PC-3 (cell line): Measurements from ENCODE around the gene ADPRHL1. TPM values are rescaled to one million over a fixed set of nuclear protein-coding genes. Genes with fewer than 3 reads are reported as not detected.

Experiments used
- ATAC-seq: fragments of 200-7000 bp; cut with Tn5 transposase; 2 replicates; pipeline ENCODE4 v1.9.1; 2020; ENCODE audit warnings: mild to moderate bottlenecking, moderate library complexity
- BruUV-seq: library from RNA; stranded (reverse); fragments of 400-500 nt; replicated peaks from 2 replicates; lab custom pipeline; 2021; lab: Mats Ljungman, UMichigan
- CTCF ChIA-PET: fragments of 300-600 bp; sonication (Branson Sonifier 250); formaldehyde crosslinking; loops from one replicate; lab custom pipeline; 2022; ENCODE audit warnings: antibody characterized with exemption; lab: Charles Lee
- POLR2A ChIA-PET: fragments of 300-600 bp; sonication (Branson Sonifier 250); formaldehyde crosslinking; loops from one replicate; lab custom pipeline; 2022; ENCODE audit warnings: antibody characterized with exemption; ENCODE audit not compliant: unreplicated experiment; lab: Charles Lee
- DNase-seq: peaks from one replicate; pipeline ENCODE4 v3.0.0-alpha.2; 2015
- H2AFZ ChIP-seq: fragments of 300-600 bp; sonication (generic); 2 replicates; pipeline ENCODE4 v1.6.0; 2016; ENCODE audit warnings: antibody characterized with exemption, low read length
- H3F3A ChIP-seq: fragments of 300-600 bp; sonication (generic); one replicate; pipeline ENCODE4 v1.6.0; 2017; ENCODE audit warnings: antibody characterized with exemption, low read length, control low read depth, mild to moderate bottlenecking; ENCODE audit not compliant: unreplicated experiment
- H3K27ac ChIP-seq: fragments of 300-600 bp; sonication (generic); 2 replicates; pipeline ENCODE4 v1.5.1; 2016; ENCODE audit warnings: mild to moderate bottlenecking, low read length
- H3K27me3 ChIP-seq: fragments of 300-600 bp; sonication (generic); 2 replicates; pipeline ENCODE4 v1.6.1; 2016; ENCODE audit warnings: low read length, mixed read lengths
- H3K36me3 ChIP-seq: fragments of 300-600 bp; sonication (generic); 2 replicates; pipeline ENCODE4 v1.6.1; 2016; ENCODE audit warnings: low read depth, mixed run types, low read length, mixed read lengths
- H3K4me1 ChIP-seq: fragments of 300-600 bp; sonication (generic); 2 replicates; pipeline ENCODE4 v1.5.1; 2016; ENCODE audit warnings: low read length; ENCODE audit not compliant: insufficient read depth
- H3K4me2 ChIP-seq: fragments of 300-600 bp; sonication (generic); 2 replicates; pipeline ENCODE4 v1.6.0; 2016; ENCODE audit warnings: low read length
- H3K4me3 ChIP-seq: fragments of 300-600 bp; sonication (generic); 2 replicates; pipeline ENCODE4 v1.5.1; 2016; ENCODE audit warnings: mild to moderate bottlenecking, low read length, mixed read lengths
- H3K79me2 ChIP-seq: fragments of 300-600 bp; sonication (generic); 2 replicates; pipeline ENCODE4 v1.6.1; 2017; ENCODE audit warnings: low read length, mixed read lengths
- H3K9ac ChIP-seq: fragments of 300-600 bp; sonication (generic); 2 replicates; pipeline ENCODE4 v1.6.0; 2016; ENCODE audit warnings: mild to moderate bottlenecking, low read length
- H3K9me2 ChIP-seq: fragments of 300-600 bp; sonication (generic); replicated peaks from 2 replicates; pipeline ENCODE4 v1.6.1; 2016; ENCODE audit warnings: mixed run types, low read length, mixed read lengths
- H3K9me3 ChIP-seq: fragments of 300-600 bp; sonication (generic); 2 replicates; pipeline ENCODE4 v1.6.1; 2016; ENCODE audit warnings: low read length, mixed read lengths
- H4K20me1 ChIP-seq: fragments of 300-600 bp; sonication (generic); 2 replicates; pipeline ENCODE4 v1.6.1; 2016; ENCODE audit warnings: low read length, mixed read lengths
- EZH2 ChIP-seq: fragments of 300-600 bp; sonication (generic); IDR thresholded peaks from one replicate; pipeline ENCODE4 v1.6.1; 2017; ENCODE audit warnings: antibody characterized with exemption, mild to moderate bottlenecking, low read length; ENCODE audit not compliant: unreplicated experiment
- EZH2phosphoT487 ChIP-seq: fragments of 300-600 bp; sonication (generic); IDR thresholded peaks from 2 replicates; pipeline ENCODE4 v1.6.1; 2018; ENCODE audit warnings: mild to moderate bottlenecking, antibody characterized with exemption, low read length, borderline replicate concordance
- intact Hi-C: fragments of 100-400 bp; cut with micrococcal nuclease; formaldehyde crosslinking; loops from 2 replicates; pipeline ENCODE4 v1.9.0; 2023
- total RNA-seq: library from RNA; depleted of rRNA; stranded (reverse); fragments of >200 nt; gene quantifications from 2 replicates; pipeline ENCODE4 v1.2.3, GENCODE V29; 2014; rRNA removed
- TF ChIP-seq, protein P1 (sequence below): fragments of 300-600 bp; sonication (generic); conservative IDR thresholded peaks from 2 replicates; pipeline ENCODE4 v1.5.1; 2017; ENCODE audit warnings: antibody characterized with exemption, low read depth, mild to moderate bottlenecking, low read length

Gene ADPRHL1
- total RNA-seq, 1 experiment from 2014 or later: 10.3 TPM

DNA sequence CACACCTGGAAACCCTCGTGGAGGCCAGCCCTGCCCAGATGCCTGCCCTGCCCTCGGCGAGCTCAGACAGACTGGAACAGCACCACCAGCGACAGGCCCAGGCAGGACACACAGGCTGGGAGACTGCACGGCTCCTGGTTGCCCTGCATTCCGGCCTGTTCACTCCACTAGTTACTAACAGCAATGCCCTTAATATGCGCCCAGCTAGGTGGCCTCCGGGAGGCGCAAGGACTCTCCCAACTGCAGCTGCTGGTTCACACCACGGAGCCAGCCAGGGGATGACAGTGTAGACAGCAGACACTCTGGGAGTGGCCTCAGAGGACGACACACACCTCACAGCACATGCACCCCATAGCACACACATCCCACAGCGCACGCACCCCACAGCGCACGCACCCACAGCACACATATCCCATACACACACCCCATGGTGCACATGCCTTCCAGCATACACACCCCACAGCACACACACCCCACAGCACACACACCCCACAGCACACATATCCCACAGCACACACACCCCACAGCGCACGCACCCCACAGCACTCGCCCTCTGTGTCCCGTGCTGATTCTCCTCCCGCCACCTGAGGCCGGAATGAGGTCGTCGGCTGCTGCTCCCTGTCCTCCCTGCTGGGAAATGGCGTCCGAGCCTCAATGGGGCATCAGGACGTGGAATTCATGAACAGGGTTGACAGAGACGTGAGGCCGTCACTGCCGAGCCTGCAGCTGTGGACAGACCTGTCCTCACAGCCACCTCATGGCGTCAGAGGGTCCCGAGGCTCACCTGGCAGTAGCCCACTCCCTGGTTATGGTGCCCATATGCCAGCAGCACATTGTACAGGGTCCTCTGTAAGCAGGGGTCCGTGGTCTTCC lies 103.0 kb downstream of the ADPRHL1 start:
- Histone ChIP-seq H3K9me2 (no peaks in the 10 kb centered on the region), H3K9ac (no peak overlapping the region), H3K27ac (no peak overlapping the region), H3K79me2 (no peaks in the 10 kb centered on the region), H3K4me1 (no peaks in the 10 kb centered on the region), H3F3A (no peaks in the 10 kb centered on the region), H4K20me1 (no peaks in the 10 kb centered on the region), H3K36me3 (no peaks in the 10 kb centered on the region; the same call in 1 of the 2 replicates), H2AFZ (no peak overlapping the region), H3K27me3 (no peaks in the 10 kb centered on the region), H3K4me2 (no peak overlapping the region), H3K9me3 (no peaks in the 10 kb centered on the region), H3K4me3 (no peak overlapping the region)
- POLR2A ChIA-PET: no interaction called here
- TF ChIP-seq, protein P1, sequence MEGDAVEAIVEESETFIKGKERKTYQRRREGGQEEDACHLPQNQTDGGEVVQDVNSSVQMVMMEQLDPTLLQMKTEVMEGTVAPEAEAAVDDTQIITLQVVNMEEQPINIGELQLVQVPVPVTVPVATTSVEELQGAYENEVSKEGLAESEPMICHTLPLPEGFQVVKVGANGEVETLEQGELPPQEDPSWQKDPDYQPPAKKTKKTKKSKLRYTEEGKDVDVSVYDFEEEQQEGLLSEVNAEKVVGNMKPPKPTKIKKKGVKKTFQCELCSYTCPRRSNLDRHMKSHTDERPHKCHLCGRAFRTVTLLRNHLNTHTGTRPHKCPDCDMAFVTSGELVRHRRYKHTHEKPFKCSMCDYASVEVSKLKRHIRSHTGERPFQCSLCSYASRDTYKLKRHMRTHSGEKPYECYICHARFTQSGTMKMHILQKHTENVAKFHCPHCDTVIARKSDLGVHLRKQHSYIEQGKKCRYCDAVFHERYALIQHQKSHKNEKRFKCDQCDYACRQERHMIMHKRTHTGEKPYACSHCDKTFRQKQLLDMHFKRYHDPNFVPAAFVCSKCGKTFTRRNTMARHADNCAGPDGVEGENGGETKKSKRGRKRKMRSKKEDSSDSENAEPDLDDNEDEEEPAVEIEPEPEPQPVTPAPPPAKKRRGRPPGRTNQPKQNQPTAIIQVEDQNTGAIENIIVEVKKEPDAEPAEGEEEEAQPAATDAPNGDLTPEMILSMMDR: no peak
- no peak for TF ChIP-seq EZH2
- TF ChIP-seq EZH2phosphoT487: no peak
- CTCF ChIA-PET: no interaction called here
- intact Hi-C loops: no loop called here
- DNase-seq (no peak), ATAC-seq (no peak)
- BruUV-seq: no TSS peak

Other genes with a start within 250 kb of the ADPRHL1 start
- gene PCID2, start 244.8 kb downstream of the ADPRHL1 start, total RNA-seq: 35.1 and 39.4 TPM in 2 replicates
- gene CUL4A, start 243.9 kb downstream of the ADPRHL1 start, total RNA-seq: 82.4 and 88.7 TPM in 2 replicates
- 110 and 111 TPM in 2 replicates for gene LAMP1, start 156.2 kb downstream of the ADPRHL1 start, total RNA-seq
- 7.4 and 13.2 TPM in 2 replicates for gene GRTP1, start 89.4 kb downstream of the ADPRHL1 start, total RNA-seq
- gene DCUN1D2, start 37.2 kb upstream of the ADPRHL1 start, total RNA-seq: 11.6 and 15.0 TPM in 2 replicates
- gene TFDP1, start 131.3 kb upstream of the ADPRHL1 start, total RNA-seq: 89.5 and 105 TPM in 2 replicates
- not detected in 2 replicates for gene ATP4B, start 204.7 kb upstream of the ADPRHL1 start, total RNA-seq
- not detected in 2 replicates for gene GRK1, start 213.7 kb upstream of the ADPRHL1 start, total RNA-seq